Measurements from ENCODE around the gene CABLES2.
"Not testable (repeated sequence)": the region's sequence is repeated elsewhere in the genome, so short reads cannot be mapped to it uniquely, and the experiment has no call there.

The CABLES2 gene

DNA sequence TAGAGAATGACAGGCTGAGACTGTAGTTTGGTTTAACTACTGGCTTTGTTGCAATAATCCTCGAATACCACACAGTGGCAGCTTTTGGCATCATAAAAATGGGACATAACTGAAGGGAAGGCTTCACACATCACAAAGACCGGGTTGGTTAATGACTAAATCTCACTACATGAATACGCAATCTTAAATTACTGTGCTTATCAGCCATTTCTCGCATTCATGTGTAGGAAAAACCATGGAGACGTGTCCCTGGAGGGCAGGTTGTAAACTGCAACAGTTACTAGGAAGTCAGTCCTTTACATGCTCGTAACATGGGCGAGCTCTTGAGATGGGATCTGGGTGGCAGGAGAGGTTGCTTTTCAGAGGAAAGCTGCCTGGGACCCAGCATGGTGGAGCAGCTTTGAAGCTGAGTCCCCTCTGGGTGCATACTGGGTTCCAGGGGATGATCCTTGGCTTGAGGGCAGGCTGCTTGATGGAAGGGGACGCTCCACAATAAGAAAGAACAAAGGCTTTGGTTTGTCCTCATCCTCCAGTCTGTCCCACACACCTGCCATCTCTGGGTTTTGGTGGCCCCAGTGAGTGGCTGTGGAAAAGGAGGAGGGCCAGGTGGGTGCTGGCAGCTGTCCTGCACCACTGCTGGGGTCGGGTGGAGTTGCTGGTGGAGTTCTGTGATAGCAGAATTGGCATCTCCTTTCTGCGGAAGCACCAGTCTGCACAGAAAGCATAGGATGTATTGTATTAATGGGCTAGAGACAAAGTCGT lies 18.1 kb downstream of the CABLES2 start:
- DNase-seq, result no peak

DNA sequence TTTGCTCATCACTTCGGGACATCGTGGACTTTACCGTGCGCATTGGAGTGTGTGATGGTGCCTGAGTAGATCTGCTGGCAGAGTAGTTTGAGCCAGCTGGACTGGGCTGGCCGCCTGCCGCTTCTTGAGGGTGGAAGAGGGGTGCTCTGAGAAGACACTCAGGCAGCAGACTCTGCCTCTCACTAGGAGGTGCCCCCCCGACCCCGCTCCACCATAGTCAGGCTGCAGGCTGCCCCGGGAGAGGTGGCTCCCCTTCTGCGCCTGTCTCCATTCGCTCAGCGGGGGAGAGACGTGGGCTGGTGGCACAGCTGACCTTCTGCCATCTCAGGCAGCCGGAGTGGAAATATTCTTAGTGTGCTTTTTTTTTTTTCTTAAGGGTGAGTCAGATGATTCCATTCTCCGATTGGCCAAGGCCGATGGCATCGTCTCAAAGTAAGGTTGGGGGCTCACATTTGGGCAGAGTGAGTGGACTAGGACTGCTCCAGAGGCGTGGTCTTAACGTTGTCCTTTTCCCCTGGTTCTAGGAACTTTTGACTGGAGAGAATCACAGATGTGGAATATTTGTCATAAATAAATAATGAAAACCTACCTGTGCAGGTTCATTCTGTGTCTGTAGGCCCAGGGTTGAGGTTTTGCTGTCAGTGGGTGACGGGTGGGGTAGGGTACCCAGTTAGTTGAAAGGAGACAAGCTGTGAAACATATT lies 19.0 kb downstream of the CABLES2 start:
- DNase-seq, result no peak

DNA sequence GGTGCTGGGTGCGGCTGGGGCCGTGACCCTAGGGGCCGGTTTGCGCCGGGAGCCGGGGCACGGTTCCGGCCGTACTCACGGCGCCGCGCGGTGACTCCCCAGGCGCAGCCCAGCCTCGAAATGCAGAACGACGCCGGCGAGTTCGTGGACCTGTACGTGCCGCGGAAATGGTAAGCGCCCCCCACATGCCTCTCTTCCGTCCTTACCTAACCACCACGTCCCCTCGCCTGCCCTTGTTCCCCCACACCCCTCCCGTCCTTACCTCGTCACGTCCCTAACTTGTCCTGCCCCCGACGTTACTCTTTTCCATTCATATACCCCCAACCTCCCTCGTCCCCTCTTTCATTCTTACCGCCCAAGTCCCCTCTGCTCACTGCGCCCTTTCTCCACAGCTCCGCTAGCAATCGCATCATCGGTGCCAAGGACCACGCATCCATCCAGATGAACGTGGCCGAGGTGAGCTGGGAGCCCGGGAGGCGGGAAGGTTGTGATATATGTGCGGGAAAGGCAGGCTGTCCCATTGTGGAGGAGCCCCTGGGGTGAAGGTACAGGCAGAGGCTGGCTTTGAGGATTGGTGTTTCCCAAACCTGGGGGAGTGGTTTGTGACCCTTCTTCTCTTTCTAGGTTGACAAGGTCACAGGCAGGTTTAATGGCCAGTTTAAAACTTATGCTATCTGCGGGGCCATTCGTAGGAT lies 19.7 kb downstream of the CABLES2 start:
- no peak for DNase-seq

DNA sequence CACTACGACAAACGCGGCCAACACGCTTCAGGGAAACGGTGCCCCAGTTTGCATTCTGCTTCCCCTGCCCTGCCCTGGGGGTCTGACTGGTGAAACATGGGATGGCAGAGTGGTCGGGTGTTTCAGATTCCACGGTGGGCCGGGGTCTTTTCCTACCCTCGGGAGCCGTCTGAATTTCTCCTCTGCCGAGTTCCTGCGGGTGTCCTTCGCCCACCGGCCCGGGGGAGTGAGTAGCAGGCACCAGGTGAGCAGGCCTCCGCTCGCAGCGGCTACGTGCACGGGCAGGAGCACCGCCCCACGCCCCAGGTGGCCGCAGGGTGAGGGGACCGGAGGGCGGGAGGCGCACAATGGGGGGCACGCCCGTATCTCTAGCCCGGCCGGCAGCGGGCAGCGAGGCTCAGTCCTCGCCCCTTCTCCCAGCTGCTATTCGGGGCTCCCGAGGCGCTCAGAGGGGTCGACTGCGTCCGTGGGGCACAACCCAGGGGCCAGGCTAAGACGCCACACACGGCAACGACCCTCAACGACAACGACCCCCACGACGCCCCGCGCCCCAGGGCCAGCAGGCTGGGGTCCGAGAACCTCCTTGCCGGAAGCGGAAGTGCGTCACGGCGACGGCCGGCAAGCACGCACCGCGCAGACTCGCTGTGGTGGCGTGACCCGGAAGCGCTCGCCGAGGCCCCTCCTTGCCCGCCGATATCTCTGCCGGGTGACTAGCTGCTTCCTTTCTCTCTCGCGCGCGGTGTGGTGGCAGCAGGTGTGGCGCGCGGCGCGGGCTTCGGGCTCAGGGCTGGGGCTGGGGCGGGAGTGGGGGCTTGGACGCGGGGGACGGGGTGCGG lies 20.5 kb downstream of the CABLES2 start, which contains the start of gene RPS21:
TSS of gene RPS21 (plus strand) at position 721 of the 836 bp plus-strand sequence. CDS start 236 bp downstream, outside the sequence.
- DNase-seq, result peak; percentile 81 to 89

DNA sequence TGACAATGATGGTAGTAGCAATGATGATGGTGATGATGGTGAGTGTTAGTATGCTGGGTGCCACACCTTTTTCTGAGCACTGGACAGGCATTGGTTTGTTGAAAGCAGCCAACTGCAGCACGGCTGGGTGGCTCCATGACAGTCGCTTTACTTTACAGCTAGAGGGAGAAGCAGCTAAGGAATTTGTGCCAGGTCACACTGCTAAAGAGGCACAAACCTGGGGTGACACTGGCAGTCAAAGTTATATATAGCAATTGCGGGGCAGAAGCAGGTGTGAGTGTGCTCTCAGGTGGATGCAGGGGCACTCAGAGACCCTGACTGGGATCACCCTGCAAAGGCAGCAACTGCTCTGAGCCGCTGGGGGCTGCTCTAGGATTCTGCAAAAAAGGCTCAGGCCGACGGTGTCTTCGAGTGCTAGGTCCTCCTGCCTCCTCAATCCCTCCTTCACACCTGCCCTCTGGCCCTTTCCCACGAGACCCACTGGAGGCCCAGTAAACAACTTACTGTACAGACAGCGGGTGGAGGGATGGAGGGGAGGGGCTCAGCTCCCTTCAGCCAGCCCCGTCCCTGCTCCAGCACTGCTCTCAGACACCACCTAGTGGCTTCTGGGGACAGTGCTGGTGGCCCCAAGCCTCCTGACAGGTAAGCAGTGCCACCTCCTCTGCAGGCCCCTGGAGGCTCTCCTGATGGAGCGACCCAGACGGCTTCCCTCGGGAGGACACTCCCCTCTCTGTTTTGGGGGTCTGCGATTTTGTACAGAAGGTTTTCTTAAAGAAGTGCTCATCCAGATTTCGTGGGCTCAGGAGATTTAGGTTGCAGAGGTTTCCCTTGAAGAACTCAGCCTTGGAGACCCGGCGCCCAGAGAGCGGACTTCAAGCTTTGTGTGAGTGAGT lies 24.5 kb downstream of the CABLES2 start:
- DNase-seq, result peak; percentile 59 to 71

DNA sequence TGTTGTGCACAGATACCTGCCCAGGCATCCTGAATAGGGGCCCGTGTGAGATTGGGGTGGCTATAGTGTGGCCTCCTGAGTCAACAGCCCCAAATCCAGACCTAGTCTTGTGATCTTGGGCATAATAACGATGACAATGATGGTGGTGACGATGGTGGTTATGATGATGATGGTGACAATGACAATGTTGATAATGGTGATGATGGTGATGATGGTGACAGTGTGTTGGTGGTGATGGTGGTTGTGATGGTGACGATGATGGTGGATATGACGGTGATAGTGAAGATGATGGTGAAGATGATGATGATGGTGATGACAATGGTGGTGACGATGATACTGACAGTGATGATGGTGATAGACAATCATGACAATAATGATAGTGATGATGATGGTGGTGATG lies 25.2 kb downstream of the CABLES2 start:
- DNase-seq, result no peak

DNA sequence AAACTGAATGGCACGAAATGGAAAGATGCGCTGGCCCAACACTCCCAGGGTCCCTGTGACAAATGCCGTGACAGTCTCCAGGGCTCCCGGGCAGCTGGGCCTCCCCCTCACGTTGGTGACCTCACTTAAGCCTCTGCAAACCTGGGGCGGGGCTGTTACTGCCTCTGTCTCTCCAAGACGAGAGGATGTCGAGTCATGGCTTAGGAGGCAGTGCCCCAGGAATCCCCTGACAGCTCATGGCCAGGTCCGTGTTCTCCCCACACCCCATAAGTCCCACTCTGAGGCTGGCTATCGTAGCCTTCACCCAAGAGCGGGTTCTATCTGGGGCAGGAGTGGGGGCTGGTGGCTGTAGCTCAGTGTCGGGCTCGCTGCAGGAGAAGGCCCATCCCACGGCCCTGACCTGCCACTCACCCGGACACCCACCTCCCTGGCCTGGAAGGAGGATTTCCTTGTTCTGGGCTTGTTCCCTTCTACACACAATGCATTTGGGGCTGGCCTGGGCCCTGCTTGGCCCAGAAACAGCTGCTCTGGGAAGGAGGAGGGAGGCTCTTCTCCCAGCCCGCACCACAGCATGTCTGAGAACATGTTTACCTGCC lies 25.8 kb downstream of the CABLES2 start:
- DNase-seq, result no peak

DNA sequence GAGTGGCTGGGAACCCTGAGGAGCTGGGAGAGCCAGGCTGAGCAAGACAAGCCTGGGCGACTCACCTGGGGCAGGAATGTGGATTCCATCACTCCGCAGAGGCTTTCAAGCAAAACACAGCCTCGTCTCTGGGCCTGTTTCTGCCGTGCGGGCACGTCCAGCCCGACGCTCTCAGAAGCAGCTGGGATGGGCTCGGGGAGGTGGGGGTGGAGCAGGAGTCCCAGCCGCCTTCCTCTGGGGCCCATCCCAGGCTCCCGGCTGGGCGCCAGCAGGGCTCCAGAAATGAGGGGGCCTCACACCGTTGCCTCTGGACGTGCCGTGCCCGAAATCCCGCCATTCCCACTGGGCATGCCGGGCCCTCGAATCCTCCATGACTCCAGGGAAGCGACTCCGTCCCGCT lies 28.9 kb downstream of the CABLES2 start:
- no peak for DNase-seq

DNA sequence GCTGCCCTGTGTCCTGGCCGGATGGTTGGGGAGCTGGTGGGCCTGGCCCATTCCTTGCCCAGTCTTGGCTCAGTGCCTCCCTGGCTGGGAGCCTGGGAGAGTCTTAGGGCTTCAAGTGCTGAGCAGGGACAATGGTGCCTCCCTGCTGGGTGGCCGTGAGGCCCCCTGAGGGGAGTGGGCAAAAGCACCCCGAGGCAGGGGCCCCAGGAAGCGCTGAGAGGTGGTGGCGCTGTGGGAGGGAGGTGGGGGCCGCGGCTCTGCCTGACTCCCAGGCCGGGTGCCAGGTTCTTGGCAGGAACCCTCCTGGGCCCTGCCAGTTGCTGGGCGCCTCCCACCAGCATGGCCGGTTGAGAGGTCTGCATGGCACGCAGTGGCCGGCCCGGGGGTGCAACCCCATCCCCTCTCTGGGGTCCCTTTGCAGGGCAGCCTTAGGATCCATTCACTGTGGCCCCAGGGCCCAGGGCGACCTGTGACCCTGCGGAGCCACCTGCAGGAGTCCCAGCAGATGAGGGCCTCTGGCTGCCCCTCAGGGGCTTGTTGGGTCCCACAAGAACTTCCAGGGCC lies 29.4 kb downstream of the CABLES2 start:
- peak in 1 of 2 donors; percentile 22 for DNase-seq

DNA sequence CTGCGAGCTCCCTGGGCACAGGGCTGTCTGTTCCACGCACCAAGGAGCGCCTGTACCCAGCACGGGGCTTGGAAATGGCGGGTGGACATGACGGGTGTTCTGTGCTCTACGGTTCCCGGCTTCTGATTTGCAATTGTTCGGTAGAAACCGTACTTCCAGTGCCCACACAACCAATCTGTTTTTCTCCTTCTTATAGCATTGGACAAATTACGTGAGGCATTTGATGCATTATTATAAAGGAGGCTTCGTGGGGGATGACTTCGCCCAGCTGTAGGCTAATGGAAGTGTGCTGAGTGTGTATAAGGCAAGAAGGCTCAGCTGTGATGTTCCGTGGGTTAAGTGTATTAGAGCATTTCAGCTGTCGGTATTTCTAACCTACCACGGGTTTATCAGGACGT lies 30.0 kb downstream of the CABLES2 start:
- DNase-seq, result no peak

DNA sequence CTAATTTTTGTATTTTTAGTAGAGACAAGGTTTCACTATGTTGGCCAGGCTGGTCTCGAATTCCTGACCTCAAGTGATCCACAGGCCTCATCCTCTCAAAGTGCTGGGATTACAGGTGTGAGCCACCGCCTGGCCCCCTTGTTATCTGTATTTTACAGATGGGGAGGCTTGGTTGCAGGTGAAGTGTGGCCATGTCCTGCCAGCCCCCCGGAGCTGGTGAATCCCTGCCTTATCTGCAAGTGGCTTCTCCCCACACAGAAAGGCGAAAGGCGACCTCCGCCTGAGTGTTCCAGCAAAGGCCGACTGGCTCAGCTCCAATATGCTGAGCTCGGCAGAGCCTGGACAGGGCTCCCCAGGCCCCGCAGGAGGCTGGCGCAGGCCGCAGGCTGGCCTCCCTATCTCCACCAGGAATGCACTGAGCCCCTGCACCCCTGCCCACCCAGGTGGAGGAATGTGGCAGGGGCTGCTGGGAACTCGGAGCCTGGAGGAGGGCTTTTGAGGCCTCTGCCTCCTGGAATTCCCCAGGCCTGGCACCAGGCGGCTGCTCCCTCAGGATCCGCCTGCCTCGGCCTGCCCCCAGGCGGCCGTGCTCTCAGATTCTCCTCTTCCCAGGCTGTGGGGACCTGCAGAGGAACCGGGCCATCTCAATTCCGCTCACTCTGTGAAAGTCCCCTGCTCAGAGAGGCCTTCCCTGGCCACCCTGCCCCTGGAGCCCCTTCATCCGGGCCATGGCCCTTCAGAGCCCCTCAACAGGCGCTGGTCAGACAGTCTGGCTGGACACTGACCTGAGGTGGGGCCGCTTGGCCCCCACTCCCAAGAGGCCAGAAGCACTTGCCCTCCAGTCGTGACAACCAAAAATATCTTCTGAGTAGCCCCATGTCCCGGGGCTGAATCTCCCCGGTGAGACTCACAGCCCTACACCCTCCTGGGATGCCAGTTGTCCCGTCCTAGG lies 30.7 kb downstream of the CABLES2 start:
- no peak for DNase-seq

DNA sequence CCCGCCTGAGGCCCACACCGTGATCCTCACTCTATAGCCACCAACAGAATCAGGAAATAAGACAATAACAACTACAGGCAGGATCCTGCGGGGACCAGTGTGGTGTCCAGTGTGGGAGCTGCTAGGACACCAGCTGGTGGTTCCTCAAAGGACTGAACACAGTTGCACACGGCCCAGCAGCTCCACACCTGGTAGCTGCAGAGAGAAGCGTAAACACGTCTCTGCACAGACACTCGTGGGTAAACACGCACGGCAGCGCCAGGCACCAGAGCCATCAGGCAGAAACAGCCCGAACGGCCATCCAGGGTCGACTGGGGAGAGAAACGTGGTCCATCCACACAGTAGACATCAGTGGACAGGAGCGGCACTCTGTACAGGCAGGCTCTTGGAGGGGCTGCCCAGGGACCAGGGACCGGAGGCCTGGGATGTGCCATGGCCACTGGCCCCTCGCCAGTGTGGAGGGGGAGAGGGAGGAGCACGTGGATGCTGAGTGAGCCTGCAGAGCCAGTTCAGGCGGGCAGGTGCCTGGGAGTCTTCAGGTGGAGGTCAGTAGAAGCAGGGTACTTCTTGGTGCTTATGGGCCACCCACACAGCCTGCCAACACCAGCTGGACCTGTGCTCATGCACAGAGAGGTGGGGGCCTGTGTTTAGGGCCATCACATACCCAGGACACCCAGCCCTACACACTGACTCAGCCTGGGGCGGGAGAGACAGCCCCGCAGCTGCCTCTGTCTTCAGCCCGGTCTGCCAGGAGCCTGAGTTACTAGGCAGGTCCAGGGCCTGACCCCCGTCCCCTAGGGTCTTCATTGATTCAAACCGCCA lies 32.5 kb downstream of the CABLES2 start:
- no peak for DNase-seq

DNA sequence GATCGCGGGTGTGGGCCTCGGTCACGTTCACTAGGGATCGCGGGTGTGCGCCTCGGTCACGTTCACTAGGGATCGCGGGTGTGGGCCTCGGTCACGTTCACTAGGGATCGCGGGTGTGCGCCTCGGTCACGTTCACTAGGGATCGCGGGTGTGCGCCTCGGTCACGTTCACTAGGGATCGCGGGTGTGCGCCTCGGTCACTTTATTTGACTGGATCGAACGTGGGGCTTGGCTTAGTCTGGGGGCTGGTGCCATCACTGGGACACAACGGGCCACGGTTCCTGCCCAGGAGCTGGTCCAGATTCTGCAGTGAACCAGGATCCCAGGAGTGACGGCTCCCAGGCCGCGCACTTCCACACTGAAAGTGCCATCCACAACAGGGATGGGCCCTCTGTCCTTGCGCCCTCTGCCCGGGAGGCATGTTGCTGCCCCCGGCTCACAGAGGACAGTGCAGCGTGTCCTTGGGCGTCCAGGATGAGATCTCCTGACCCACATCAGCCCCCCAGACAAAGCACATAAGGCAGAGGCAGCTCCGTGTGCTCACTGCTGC lies 33.4 kb downstream of the CABLES2 start:
- DNase-seq, result not testable (repeated sequence)

DNA sequence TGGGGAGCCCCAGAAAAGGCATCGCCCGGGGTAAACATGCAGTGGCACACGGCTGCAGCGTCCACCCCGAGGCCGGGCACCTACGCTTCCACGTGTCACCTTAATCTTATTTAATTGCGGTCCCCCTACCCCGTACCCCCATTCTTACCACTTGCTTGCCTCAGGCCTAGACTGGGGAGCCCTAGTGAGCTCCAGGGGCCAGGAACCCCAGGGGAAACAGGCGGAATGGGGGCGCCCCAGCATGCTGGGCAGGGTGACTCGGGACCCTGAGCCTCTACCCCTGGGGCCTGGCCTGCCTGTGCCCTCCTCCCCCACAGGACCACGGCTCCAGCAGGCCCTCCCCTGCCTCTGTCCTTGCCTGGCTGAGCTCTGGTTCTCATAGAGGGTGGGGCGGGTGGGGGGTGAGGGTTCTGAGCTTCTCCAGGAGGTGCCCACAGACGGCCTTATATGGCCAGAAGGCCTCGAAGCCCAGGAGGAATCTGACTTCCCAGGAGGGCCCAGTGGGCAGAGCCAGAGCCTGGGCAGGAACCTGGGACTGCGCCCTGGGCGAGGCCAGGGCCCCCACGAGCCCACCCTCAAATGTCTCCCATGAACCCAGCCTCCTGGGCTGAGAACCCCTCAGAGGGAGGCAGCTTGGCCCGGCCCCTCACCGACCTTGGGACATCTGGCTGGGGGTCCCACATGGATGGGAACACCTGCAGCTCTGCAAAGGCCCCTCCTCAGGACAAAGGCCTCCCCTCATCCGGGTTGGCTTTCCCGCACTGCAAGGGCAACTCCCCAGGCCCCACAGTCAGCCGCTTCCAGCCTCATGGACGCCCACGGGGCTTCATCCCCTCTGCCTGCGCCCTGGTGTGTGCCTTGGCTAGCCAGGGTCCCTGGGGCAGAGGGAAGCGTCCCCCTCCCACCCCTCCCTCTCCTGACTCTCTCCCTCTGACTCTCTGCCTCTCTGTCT lies 34.8 kb downstream of the CABLES2 start:
- DNase-seq, result no peak

DNA sequence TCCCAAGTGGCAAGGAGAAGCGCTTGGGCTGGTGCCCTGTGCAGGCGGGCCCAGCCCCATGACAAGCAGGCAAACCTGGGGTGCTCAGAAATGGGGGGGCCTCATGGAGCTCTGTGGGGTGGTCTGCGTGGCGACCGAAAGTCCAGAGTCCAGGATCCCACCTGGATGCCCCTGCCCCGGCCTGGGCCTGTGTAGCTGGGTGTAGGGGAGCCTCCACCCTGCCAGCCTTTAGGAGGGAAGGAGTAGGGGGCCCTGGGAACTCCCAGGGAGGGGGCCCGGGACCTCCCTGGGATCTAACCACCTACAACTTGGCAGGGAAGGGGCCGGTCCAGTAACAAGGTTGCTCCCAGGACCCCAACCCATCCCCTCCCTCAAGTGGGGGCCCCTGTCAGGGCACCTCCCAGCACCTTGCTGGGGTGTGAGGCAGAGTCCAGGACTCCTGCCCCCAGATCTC lies 35.5 kb downstream of the CABLES2 start:
- no peak for DNase-seq

DNA sequence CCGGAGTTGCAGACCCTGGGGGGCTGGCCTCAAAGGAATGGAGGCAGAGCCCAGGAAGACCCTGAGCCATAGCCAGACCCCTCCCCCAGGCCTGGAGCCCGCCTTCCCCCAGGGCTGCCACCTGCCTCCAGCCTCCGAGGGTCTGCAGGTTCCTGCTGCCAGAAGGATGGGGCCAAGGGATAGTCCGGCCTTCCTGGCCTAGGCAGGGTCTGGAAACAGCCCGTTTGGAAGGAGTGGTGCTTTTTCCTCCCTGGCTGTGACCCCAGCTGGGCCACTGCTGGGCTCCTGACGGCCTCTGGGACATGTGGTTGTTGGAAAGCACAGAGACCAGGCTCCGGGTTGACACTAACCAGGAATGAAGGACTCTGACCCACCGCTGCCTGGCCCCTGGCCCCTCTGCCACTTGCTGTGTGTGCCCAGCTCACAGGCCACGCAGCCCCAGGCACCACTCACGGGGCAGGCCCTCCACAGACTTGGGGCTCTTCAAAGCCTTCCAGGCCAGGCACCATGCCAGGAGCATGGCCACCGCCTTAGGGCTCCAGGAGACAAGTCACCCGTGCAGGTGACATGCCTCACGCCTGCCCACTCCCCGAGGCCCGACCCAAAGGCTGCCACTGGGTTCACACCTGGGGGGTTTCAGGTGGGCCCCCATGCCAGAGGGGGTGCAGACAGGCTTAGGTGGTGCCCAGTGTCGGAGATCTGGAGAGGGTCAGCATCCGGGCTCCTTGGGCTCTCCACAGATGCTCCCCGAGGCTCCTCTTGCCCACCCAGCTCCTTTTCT lies 36.1 kb downstream of the CABLES2 start:
- DNase-seq, result no peak
